Liver (tissue), 9 donors: ENCODE measurements around the gene KIF1A. TPM values are rescaled to one million over a fixed set of nuclear protein-coding genes. Genes with fewer than 3 reads are reported as not detected.

ENCODE experiments used
- DNase-seq: peaks from one replicate; pipeline ENCODE4 v3.0.0-alpha.2; 2017; ENCODE audit warnings: low spot score
- H3K27ac ChIP-seq, 2 donors: one replicate each; pipeline ENCODE4 v1.7.0; 2013; ENCODE audit warnings: inconsistent platforms in 2 of 2, low read length in 2 of 2, control low read depth in 1 of 2, low read depth in 1 of 2, mild to moderate bottlenecking in 1 of 2
- H3K27me3 ChIP-seq, 4 donors: one replicate each; pipeline versions ENCODE4 v1.6.1 to v1.7.0; 2013; ENCODE audit warnings: low read length in 3 of 4, inconsistent platforms in 1 of 4, mild to moderate bottlenecking in 1 of 4, moderate library complexity in 1 of 4; ENCODE audit not compliant: control insufficient read depth in 4 of 4, insufficient read depth in 4 of 4
- H3K36me3 ChIP-seq, 4 donors: one replicate each; pipeline versions ENCODE4 v1.6.1 to v1.7.0; 2013; ENCODE audit warnings: low read length in 3 of 4, mild to moderate bottlenecking in 3 of 4, low read depth in 1 of 4, moderate library complexity in 1 of 4; ENCODE audit not compliant: control insufficient read depth in 4 of 4, insufficient read depth in 3 of 4
- H3K4me1 ChIP-seq, 4 donors: one replicate each; pipeline versions ENCODE4 v1.6.1 to v1.7.0; 2013; ENCODE audit warnings: low read length in 3 of 4, mild to moderate bottlenecking in 3 of 4, moderate library complexity in 1 of 4; ENCODE audit not compliant: control insufficient read depth in 4 of 4, insufficient read depth in 4 of 4
- H3K4me3 ChIP-seq, 3 donors: one replicate each; pipeline versions ENCODE4 v1.6.1 to v1.7.0; 2013; ENCODE audit warnings: low read length in 3 of 3, control low read depth in 1 of 3, low read depth in 1 of 3, mild to moderate bottlenecking in 1 of 3
- H3K9ac ChIP-seq, 2 donors: one replicate each; pipeline ENCODE4 v1.7.0; 2013; ENCODE audit warnings: low read length in 2 of 2, mild to moderate bottlenecking in 2 of 2, moderate library complexity in 2 of 2, control low read depth in 1 of 2, low read depth in 1 of 2
- H3K9me3 ChIP-seq, 4 donors: one replicate each; pipeline versions ENCODE4 v1.6.1 to v1.7.0; 2013; ENCODE audit warnings: low read length in 3 of 4; ENCODE audit not compliant: control insufficient read depth in 4 of 4
- CTCF ChIP-seq: fragments of 150-350 bp; IDR thresholded peaks from 2 replicates; pipeline ENCODE4 v1.5.1; 2017; ENCODE audit warnings: improper control_type of control experiment, low read depth, low read length; ENCODE audit not compliant: missing input control
- EGR1 ChIP-seq, 2 donors: IDR thresholded peaks; 2 replicates each; pipeline ENCODE4 v1.6.1; 2016 to 2018; ENCODE audit warnings: antibody characterized with exemption in 2 of 2, low read depth in 2 of 2
- FOXA1 ChIP-seq: IDR thresholded peaks from 2 replicates; pipeline ENCODE4 v1.6.1; 2016; ENCODE audit warnings: antibody characterized with exemption
- FOXA2 ChIP-seq: IDR thresholded peaks from 2 replicates; pipeline ENCODE4 v1.6.1; 2016; ENCODE audit warnings: antibody characterized with exemption
- GABPA ChIP-seq, 2 donors: IDR thresholded peaks in 1 of 2; conservative IDR thresholded peaks in 1 of 2; 2 replicates each; pipeline ENCODE4 v1.6.1; 2016; ENCODE audit warnings: antibody characterized with exemption in 2 of 2, mild to moderate bottlenecking in 1 of 2, moderate library complexity in 1 of 2
- HNF4A ChIP-seq, 2 donors: conservative IDR thresholded peaks; 2 replicates each; pipeline ENCODE4 v1.6.1; 2016; ENCODE audit warnings: antibody characterized with exemption in 2 of 2, mild to moderate bottlenecking in 2 of 2
- HNF4G ChIP-seq: IDR thresholded peaks from 2 replicates; pipeline ENCODE4 v1.6.1; 2016; ENCODE audit warnings: antibody characterized with exemption
- JUND ChIP-seq, 2 donors: IDR thresholded peaks; 2 replicates each; pipeline ENCODE4 v1.6.1; 2016; ENCODE audit warnings: antibody characterized with exemption in 2 of 2
- MAX ChIP-seq: IDR thresholded peaks from 2 replicates; pipeline ENCODE4 v1.6.1; 2016; ENCODE audit warnings: antibody characterized with exemption
- NR2F2 ChIP-seq: IDR thresholded peaks from 2 replicates; pipeline ENCODE4 v1.6.1; 2016; ENCODE audit warnings: antibody characterized with exemption
- RAD21 ChIP-seq, 2 donors: IDR thresholded peaks; 2 replicates each; pipeline ENCODE4 v1.6.1; 2016; ENCODE audit warnings: antibody characterized with exemption in 2 of 2, mild to moderate bottlenecking in 2 of 2
- REST ChIP-seq: IDR thresholded peaks from 2 replicates; pipeline ENCODE4 v1.6.1; 2016; ENCODE audit warnings: antibody characterized with exemption, mild to moderate bottlenecking
- SP1 ChIP-seq: IDR thresholded peaks from 2 replicates; pipeline ENCODE4 v1.6.1; 2018; ENCODE audit warnings: antibody characterized with exemption, mild to moderate bottlenecking
- TAF1 ChIP-seq: conservative IDR thresholded peaks from 2 replicates; pipeline ENCODE4 v1.6.1; 2016; ENCODE audit warnings: antibody characterized with exemption, mild to moderate bottlenecking
- YY1 ChIP-seq: IDR thresholded peaks from 2 replicates; pipeline ENCODE4 v1.6.1; 2016; ENCODE audit warnings: antibody characterized with exemption, mild to moderate bottlenecking
- ZBTB33 ChIP-seq: IDR thresholded peaks from 2 replicates; pipeline ENCODE4 v1.6.1; 2016; ENCODE audit warnings: antibody characterized with exemption
- WGBS: extraction: QIAGEN DNeasy Blood & Tissue Kit; methylation state at CpG from one replicate; pipeline ENCODE4 v1.1.7; 2013; 5-methylcytosine and 5-hydroxymethylcytosine counted together
- polyA plus RNA-seq, 2 donors: library from polyadenylated mRNA; stranded (reverse) in 1 of 2; unstranded in 1 of 2; fragments of 200-250 nt in 1 of 2; fragments of >200 nt in 1 of 2; fragmentation: Nextera tagmentation in 1 of 2; extraction: Ambion mirVana in 1 of 2; gene quantifications; one replicate each; pipeline versions ENCODE4 v1.2.1 to v1.2.3, GENCODE V29; 2013 to 2015
- total RNA-seq, 2 donors: library from RNA; depleted of rRNA; stranded (reverse); fragments of >200 nt; gene quantifications; one replicate each; pipeline ENCODE4 v1.2.3, GENCODE V29; 2014
- donor health status: healthy.
- donor health status: healthy.
- donor health status: healthy.
- donor health status: healthy.
- donor health status: healthy.

The KIF1A gene
- total and polyA plus RNA-seq, 4 donors, result 0.03 to 0.21 (median 0.11) TPM

- no peak overlapping the region for H3K4me3 ChIP-seq
- H3K27ac ChIP-seq, result no peak overlapping the region
- 92% methylated on average over 9 of the region's 9 CpGs for WGBS
- no peaks in the 10 kb centered on the region for H3K4me1 ChIP-seq
- no peaks in the 10 kb centered on the region for H3K27me3 ChIP-seq
- no peak overlapping the region for H3K9ac ChIP-seq
- H3K9me3 ChIP-seq, result no peaks in the 10 kb centered on the region
- TF ChIP-seq RAD21 (IDR thresholded peaks at IDR 0.05), result no peak
- no peak for DNase-seq
- H3K36me3 ChIP-seq, result no peaks in the 10 kb centered on the region
These were observed 45.2 kb downstream of the KIF1A start for GRCh38 chr2:240774856-240775255.

GRCh38 chr2:240769096-240769495 lies 50.9 kb downstream of the KIF1A start:
- TF ChIP-seq FOXA2 (no peak), EGR1 (IDR thresholded peaks at IDR 0.05; ENCODE audit: low read depth in 2 of 2) (no peak), REST (no peak), SP1 (no peak), RAD21 (IDR thresholded peaks at IDR 0.05) (no peak), GABPA (IDR thresholded peaks at IDR 0.05 in 1 of 2, conservative IDR thresholded peaks at IDR 0.05 in 1 of 2) (no peak), HNF4G (no peak), HNF4A (conservative IDR thresholded peaks at IDR 0.05) (no peak), YY1 (no peak), JUND (IDR thresholded peaks at IDR 0.05) (no peak), ZBTB33 (no peak), NR2F2 (no peak), TAF1 (no peak)
- WGBS, result 95% methylated on average over 7 of the region's 7 CpGs
- Histone ChIP-seq H3K4me3 (no peak overlapping the region), H3K27me3 (no peaks in the 10 kb centered on the region), H3K36me3 (no peaks in the 10 kb centered on the region), H3K4me1 (no peaks in the 10 kb centered on the region), H3K27ac (no peak overlapping the region), H3K9ac (no peak overlapping the region), H3K9me3 (no peaks in the 10 kb centered on the region)
- DNase-seq, result no peak

- TF ChIP-seq CTCF (no peak), HNF4G (no peak), FOXA2 (no peak), JUND (IDR thresholded peaks at IDR 0.05) (no peak), TAF1 (no peak), HNF4A (conservative IDR thresholded peaks at IDR 0.05) (no peak), SP1 (no peak), NR2F2 (no peak), GABPA (IDR thresholded peaks at IDR 0.05 in 1 of 2, conservative IDR thresholded peaks at IDR 0.05 in 1 of 2) (no peak), MAX (no peak), ZBTB33 (no peak), FOXA1 (no peak), YY1 (no peak)
- Histone ChIP-seq H3K4me1 (no peaks in the 10 kb centered on the region), H3K36me3 (no peaks in the 10 kb centered on the region), H3K9me3 (no peaks in the 10 kb centered on the region), H3K4me3 (no peak overlapping the region), H3K27ac (no peak overlapping the region), H3K9ac (no peak overlapping the region), H3K27me3 (no peaks in the 10 kb centered on the region)
- no peak for DNase-seq
- 94% methylated on average over 7 of the region's 7 CpGs for WGBS
These were observed 51.8 kb downstream of the KIF1A start for GRCh38 chr2:240768216-240768615.
